PFSK-1 (cell line): ENCODE measurements around the gene SEPHS2.

Experiments
- FOXP2 ChIP-seq: optimal IDR thresholded peaks from 2 replicates; pipeline ENCODE3; 2011; ENCODE audit warnings: borderline replicate concordance, control low read depth, inconsistent platforms; ENCODE audit not compliant: insufficient read depth; ENCODE audit errors: extremely low read length, extremely low read depth
- POLR2AphosphoS5 ChIP-seq: IDR thresholded peaks from 2 replicates; pipeline ENCODE4 v1.6.1; 2012; ENCODE audit warnings: low read depth, mild to moderate bottlenecking, control low read depth, low read length, moderate library complexity
- SIN3A ChIP-seq: IDR thresholded peaks from 2 replicates; pipeline ENCODE4 v1.6.1; 2012; ENCODE audit warnings: mild to moderate bottlenecking, low read length, moderate library complexity, borderline replicate concordance; ENCODE audit not compliant: insufficient read depth
- TAF1 ChIP-seq: IDR thresholded peaks from 2 replicates; pipeline ENCODE4 v1.6.1; 2012; ENCODE audit warnings: low read length, control low read depth, borderline replicate concordance; ENCODE audit not compliant: insufficient read depth
- TF ChIP-seq, protein P1 (sequence below), 2 experiments: IDR thresholded peaks; 2 replicates each; pipeline versions ENCODE4 v1.6.1 to v1.8.0; 2011 to 2012; ENCODE audit warnings: low read depth in 2 of 2, low read length in 2 of 2, control low read depth in 1 of 2, inconsistent platforms in 1 of 2, mild to moderate bottlenecking in 1 of 2, moderate library complexity in 1 of 2; ENCODE audit not compliant: insufficient read depth in 1 of 2

DNA sequence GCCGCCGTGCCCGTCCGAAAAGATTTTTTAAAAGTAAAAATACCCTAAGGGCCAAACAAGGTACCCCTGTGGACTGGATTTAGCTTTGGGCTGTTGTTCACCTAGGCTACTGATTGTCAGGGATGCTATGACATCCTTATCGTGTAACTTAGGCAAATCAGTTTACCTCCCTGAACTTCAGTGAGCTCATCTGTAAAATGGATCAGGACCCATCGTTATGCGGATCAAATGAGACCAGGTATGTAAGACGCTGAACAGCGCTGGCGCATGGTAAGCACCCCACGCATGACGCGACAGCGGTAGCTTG lies 38.9 kb downstream of the SEPHS2 start:
- TF ChIP-seq TAF1, result no peak
- TF ChIP-seq, protein P1, sequence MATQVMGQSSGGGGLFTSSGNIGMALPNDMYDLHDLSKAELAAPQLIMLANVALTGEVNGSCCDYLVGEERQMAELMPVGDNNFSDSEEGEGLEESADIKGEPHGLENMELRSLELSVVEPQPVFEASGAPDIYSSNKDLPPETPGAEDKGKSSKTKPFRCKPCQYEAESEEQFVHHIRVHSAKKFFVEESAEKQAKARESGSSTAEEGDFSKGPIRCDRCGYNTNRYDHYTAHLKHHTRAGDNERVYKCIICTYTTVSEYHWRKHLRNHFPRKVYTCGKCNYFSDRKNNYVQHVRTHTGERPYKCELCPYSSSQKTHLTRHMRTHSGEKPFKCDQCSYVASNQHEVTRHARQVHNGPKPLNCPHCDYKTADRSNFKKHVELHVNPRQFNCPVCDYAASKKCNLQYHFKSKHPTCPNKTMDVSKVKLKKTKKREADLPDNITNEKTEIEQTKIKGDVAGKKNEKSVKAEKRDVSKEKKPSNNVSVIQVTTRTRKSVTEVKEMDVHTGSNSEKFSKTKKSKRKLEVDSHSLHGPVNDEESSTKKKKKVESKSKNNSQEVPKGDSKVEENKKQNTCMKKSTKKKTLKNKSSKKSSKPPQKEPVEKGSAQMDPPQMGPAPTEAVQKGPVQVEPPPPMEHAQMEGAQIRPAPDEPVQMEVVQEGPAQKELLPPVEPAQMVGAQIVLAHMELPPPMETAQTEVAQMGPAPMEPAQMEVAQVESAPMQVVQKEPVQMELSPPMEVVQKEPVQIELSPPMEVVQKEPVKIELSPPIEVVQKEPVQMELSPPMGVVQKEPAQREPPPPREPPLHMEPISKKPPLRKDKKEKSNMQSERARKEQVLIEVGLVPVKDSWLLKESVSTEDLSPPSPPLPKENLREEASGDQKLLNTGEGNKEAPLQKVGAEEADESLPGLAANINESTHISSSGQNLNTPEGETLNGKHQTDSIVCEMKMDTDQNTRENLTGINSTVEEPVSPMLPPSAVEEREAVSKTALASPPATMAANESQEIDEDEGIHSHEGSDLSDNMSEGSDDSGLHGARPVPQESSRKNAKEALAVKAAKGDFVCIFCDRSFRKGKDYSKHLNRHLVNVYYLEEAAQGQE (IDR thresholded peaks at IDR 0.05; ENCODE audit: insufficient read depth in 1 of 2, low read depth in 2 of 2, low read length in 2 of 2), result no peak
- no peak for TF ChIP-seq SIN3A
- no peak for TF ChIP-seq POLR2AphosphoS5
- TF ChIP-seq FOXP2, result no peak
